Right cardiac atrium (tissue), 5 donors: ENCODE data around the gene ADAMTS14. TPM values are rescaled to one million over a fixed set of nuclear protein-coding genes. Genes with fewer than 3 reads are reported as not detected.
A peak's percentile ranks its signal among the peaks of the same experiment; 100 is the strongest.

Experiments
- ATAC-seq, 2 donors: fragments of 200-7000 bp; cut with Tn5 transposase; one replicate each; pipeline versions ENCODE4 v1.8.0 to v1.9.1; 2020; ENCODE audit warnings: moderate library complexity in 2 of 2, mild to moderate bottlenecking in 1 of 2
- DNase-seq, 3 donors: peaks; one replicate each; pipeline ENCODE4 v3.0.0-alpha.2; 2020
- H3K27ac ChIP-seq: one replicate; pipeline ENCODE4 v1.5.1; 2013; ENCODE audit warnings: mild to moderate bottlenecking, low read length, control low read depth, moderate library complexity
- H3K27me3 ChIP-seq: one replicate; pipeline ENCODE4 v1.6.1; 2013; ENCODE audit not compliant: control insufficient read depth, insufficient read depth
- H3K4me1 ChIP-seq: one replicate; pipeline ENCODE4 v1.6.1; 2013; ENCODE audit warnings: low read length; ENCODE audit not compliant: control insufficient read depth, insufficient read depth
- H3K4me3 ChIP-seq: one replicate; pipeline ENCODE4 v1.5.1; 2013; ENCODE audit warnings: low read length, control low read depth
- H3K9me3 ChIP-seq: one replicate; pipeline ENCODE4 v1.6.1; 2013; ENCODE audit warnings: low read length; ENCODE audit not compliant: control insufficient read depth
- WGBS: extraction: QIAGEN DNeasy Blood & Tissue Kit; methylation state at CpG from one replicate; pipeline ENCODE4 v1.1.7; 2013; 5-methylcytosine and 5-hydroxymethylcytosine counted together
- intact Hi-C, 4 donors: fragments of 100-400 bp; cut with DNase I; formaldehyde crosslinking; loops; one replicate each; pipeline versions ENCODE4 v1.11.0 to v1.14.0; 2022 to 2023
- polyA plus RNA-seq: library from polyadenylated mRNA; stranded (reverse); fragments of 200-250 nt; gene quantifications from one replicate; pipeline ENCODE4 v1.2.3, GENCODE V29; 2013
- total RNA-seq, 4 donors: library from RNA; stranded (reverse); fragmentation: NEBNext Ultra II Directional; extraction: Animal tissue kit (Norgen Biotek cat#: 25700); gene quantifications; one replicate each; pipeline ENCODE4 v1.2.1, GENCODE V29; 2021
- donor health status: healthy with polysubstance abuse.
- donor health status: DM: no; HTN: yes; CAD: no.
- donor health status: DM: no; HTN: no; CAD: no.
- donor health status: DM: no; HTN: yes; CAD: no; lungs with severe emphysema.
- donor health status: DM: yes; HTN: yes; CAD: no.

ADAMTS14 gene
- total and polyA plus RNA-seq, 5 donors = 0.03 to 0.36 (median 0.14) TPM

- no peaks in the 10 kb centered on the region for H3K9me3 ChIP-seq
- H3K27me3 ChIP-seq = no peaks in the 10 kb centered on the region
- DNase-seq = no peak
- H3K27ac ChIP-seq = no peak overlapping the region
- H3K4me1 ChIP-seq = no peaks in the 10 kb centered on the region
- intact Hi-C loops = no loop called here
- ATAC-seq = no peak
- WGBS = 96% methylated on average over 11 of the region's 11 CpGs
- H3K4me3 ChIP-seq = no peak overlapping the region
Measured at GRCh38 chr10:70776455-70777005, 104.2 kb downstream of the ADAMTS14 start.

- Histone ChIP-seq H3K4me3 (no peak overlapping the region), H3K9me3 (no peaks in the 10 kb centered on the region), H3K27ac (no peak overlapping the region), H3K4me1 (peaks cover 1% of the 10 kb centered on the region), H3K27me3 (no peaks in the 10 kb centered on the region)
- ATAC-seq (no peak), DNase-seq (no peak)
- intact Hi-C loops = no loop called here
- WGBS = 92% methylated on average over 18 of the region's 18 CpGs
Measured at GRCh38 chr10:70777063-70777875, 105.0 kb downstream of the ADAMTS14 start.

GRCh38 chr10:70778267-70778924 is 106.1 kb downstream of the ADAMTS14 start:
- Histone ChIP-seq H3K27me3 (no peaks in the 10 kb centered on the region), H3K27ac (no peak overlapping the region), H3K4me3 (no peak overlapping the region), H3K9me3 (no peaks in the 10 kb centered on the region), H3K4me1 (peaks cover 2% of the 10 kb centered on the region)
- intact Hi-C loops = no loop called here
- no peak for ATAC-seq
- 75% methylated on average over 9 of the region's 9 CpGs for WGBS
- DNase-seq = no peak

- Histone ChIP-seq H3K4me3 (no peak overlapping the region), H3K27ac (no peak overlapping the region), H3K27me3 (no peaks in the 10 kb centered on the region), H3K4me1 (peaks cover 2% of the 10 kb centered on the region), H3K9me3 (no peaks in the 10 kb centered on the region)
- WGBS = 51% methylated on average over 2 of the region's 2 CpGs
- intact Hi-C loops = no loop called here
- DNase-seq (no peak), ATAC-seq (peak; percentile 14 to 18)
Measured at GRCh38 chr10:70779088-70779487, 106.8 kb downstream of the ADAMTS14 start.

- DNase-seq (no peak), ATAC-seq (peak; percentile 32 to 36)
- WGBS = 78% methylated on average over 16 of the region's 16 CpGs
- no peaks in the 10 kb centered on the region for H3K9me3 ChIP-seq
- H3K4me1 ChIP-seq = peaks cover 2% of the 10 kb centered on the region
- no peak overlapping the region for H3K27ac ChIP-seq
- H3K27me3 ChIP-seq = no peaks in the 10 kb centered on the region
- intact Hi-C loops = no loop called here
- no peak overlapping the region for H3K4me3 ChIP-seq
Measured at GRCh38 chr10:70779511-70780369, 107.4 kb downstream of the ADAMTS14 start.

- DNase-seq (no peak), ATAC-seq (no peak)
- Histone ChIP-seq H3K27ac (no peak overlapping the region), H3K9me3 (no peaks in the 10 kb centered on the region), H3K27me3 (no peaks in the 10 kb centered on the region), H3K4me1 (peaks cover 2% of the 10 kb centered on the region), H3K4me3 (no peak overlapping the region)
- 91% methylated on average over 9 of the region's 9 CpGs for WGBS
- intact Hi-C loops = no loop called here
Measured at GRCh38 chr10:70780370-70780760, 108.1 kb downstream of the ADAMTS14 start.

GRCh38 chr10:70780772-70781171 is 108.5 kb downstream of the ADAMTS14 start:
- H3K4me3 ChIP-seq = no peak overlapping the region
- 97% methylated on average over 4 of the region's 4 CpGs for WGBS
- H3K27ac ChIP-seq = no peak overlapping the region
- H3K9me3 ChIP-seq = no peaks in the 10 kb centered on the region
- DNase-seq = no peak
- H3K27me3 ChIP-seq = no peaks in the 10 kb centered on the region
- intact Hi-C loops = no loop called here
- ATAC-seq = no peak
- peaks cover 2% of the 10 kb centered on the region for H3K4me1 ChIP-seq

- H3K4me1 ChIP-seq = peaks cover 2% of the 10 kb centered on the region
- 96% methylated on average over 8 of the region's 8 CpGs for WGBS
- H3K4me3 ChIP-seq = no peak overlapping the region
- intact Hi-C loops = no loop called here
- no peaks in the 10 kb centered on the region for H3K27me3 ChIP-seq
- H3K27ac ChIP-seq = no peak overlapping the region
- DNase-seq = no peak
- no peaks in the 10 kb centered on the region for H3K9me3 ChIP-seq
- no peak for ATAC-seq
Measured at GRCh38 chr10:70781461-70782051, 109.2 kb downstream of the ADAMTS14 start.

- H3K27ac ChIP-seq = no peak overlapping the region
- 41% methylated on average over 4 of the region's 4 CpGs for WGBS
- peaks cover 2% of the 10 kb centered on the region for H3K4me1 ChIP-seq
- intact Hi-C loops = no loop called here
- no peaks in the 10 kb centered on the region for H3K27me3 ChIP-seq
- peak in 1 of 3 donors; percentile 40 for DNase-seq
- ATAC-seq = peak; percentile 22 to 49
- H3K4me3 ChIP-seq = no peak overlapping the region
- H3K9me3 ChIP-seq = no peaks in the 10 kb centered on the region
Measured at GRCh38 chr10:70782086-70782745, 109.9 kb downstream of the ADAMTS14 start.
